SK-N-SH (cell line): ENCODE measurements around the gene STARD13. TPM values are rescaled to one million over a fixed set of nuclear protein-coding genes. Genes with fewer than 3 reads are reported as not detected.

Experiments
- CTCF ChIA-PET: fragments of 300-600, 350-600 bp; formaldehyde crosslinking; extraction: SDS; loops from one replicate; lab custom pipeline; 2021; lab: Yijun Ruan, JAX
- POLR2A ChIA-PET: fragments of 350-600 bp; sonication (Branson Sonifier 250); formaldehyde crosslinking; extraction: SDS; loops from one replicate; lab custom pipeline; 2020; ENCODE audit warnings: antibody characterized with exemption, inconsistent platforms; lab: Yijun Ruan, JAX
- DNase-seq: peaks from one replicate; pipeline ENCODE4 v3.0.0; 2012
- H2AFZ ChIP-seq: fragments of 200-600 bp; sonication (generic); 2 replicates; pipeline ENCODE4 v1.8.1; 2016; ENCODE audit warnings: antibody characterized with exemption, mild to moderate bottlenecking, low read depth
- H3F3A ChIP-seq: fragments of 200-600 bp; sonication (generic); replicated peaks from 2 replicates; pipeline ENCODE3; 2016; ENCODE audit warnings: antibody characterized with exemption, mild to moderate bottlenecking; ENCODE audit not compliant: insufficient read depth
- H3K27ac ChIP-seq, 2 experiments: fragments of 200-500 bp in 1 of 2; fragments of 200-600 bp in 1 of 2; sonication (Bioruptor generic) in 1 of 2; sonication (generic), shearing (Covaris generic) in 1 of 2; 2 replicates each; pipeline versions ENCODE4 v1.5.1 to v1.6.1; 2014 to 2016; ENCODE audit warnings: low read depth in 2 of 2, inconsistent platforms in 1 of 2, low read length in 1 of 2, mild to moderate bottlenecking in 1 of 2, mixed read lengths in 1 of 2
- H3K27me3 ChIP-seq: fragments of 200-600 bp; sonication (generic), shearing (Covaris generic); 2 replicates; pipeline ENCODE4 v1.6.1; 2016; ENCODE audit warnings: mixed run types; ENCODE audit not compliant: insufficient read depth
- H3K36me3 ChIP-seq, 2 experiments: fragments of 200-500 bp in 1 of 2; fragments of 200-600 bp in 1 of 2; sonication (Bioruptor generic) in 1 of 2; sonication (generic) in 1 of 2; replicated peaks in 1 of 2; 2 replicates each; pipeline versions ENCODE3 to v1.5.1; 2014 to 2016; ENCODE audit warnings: low read length in 1 of 2, mild to moderate bottlenecking in 1 of 2; ENCODE audit not compliant: insufficient read depth in 2 of 2, control insufficient read depth in 1 of 2
- H3K4me1 ChIP-seq, 2 experiments: fragments of 200-500 bp in 1 of 2; fragments of 200-600 bp in 1 of 2; sonication (Bioruptor generic) in 1 of 2; sonication (generic), shearing (Covaris generic) in 1 of 2; 2 replicates each; pipeline versions ENCODE4 v1.5.1 to v1.6.1; 2014 to 2016; ENCODE audit warnings: low read depth in 1 of 2, low read length in 1 of 2, mixed run types in 1 of 2; ENCODE audit not compliant: insufficient read depth in 2 of 2, control insufficient read depth in 1 of 2
- H3K4me2 ChIP-seq: fragments of 200-600 bp; sonication (generic), shearing (Covaris generic); 2 replicates; pipeline ENCODE4 v1.6.1; 2017; ENCODE audit warnings: mixed run types
- H3K4me3 ChIP-seq, 2 experiments: fragments of 200-500 bp in 1 of 2; fragments of 200-600 bp in 1 of 2; sonication (Bioruptor generic) in 1 of 2; sonication (generic), shearing (Covaris generic) in 1 of 2; 2 replicates each; pipeline versions ENCODE4 v1.5.1 to v1.8.1; 2014 to 2016; ENCODE audit warnings: low read depth in 2 of 2, inconsistent platforms in 1 of 2, low read length in 1 of 2, mild to moderate bottlenecking in 1 of 2, mixed read lengths in 1 of 2, moderate library complexity in 1 of 2
- H3K79me2 ChIP-seq: fragments of 200-600 bp; sonication (generic); 2 replicates; pipeline ENCODE4 v1.8.1; 2017; ENCODE audit warnings: mild to moderate bottlenecking; ENCODE audit not compliant: insufficient read depth
- H3K9ac ChIP-seq: fragments of 200-600 bp; sonication (generic); 2 replicates; pipeline ENCODE4 v1.6.1; 2017; ENCODE audit warnings: mixed run types
- H3K9me2 ChIP-seq: fragments of 200-600 bp; sonication (generic); 2 replicates; pipeline ENCODE4 v1.6.1; 2017; ENCODE audit warnings: mixed run types
- H3K9me3 ChIP-seq: fragments of 200-600 bp; sonication (generic); 2 replicates; pipeline ENCODE4 v1.6.1; 2017; ENCODE audit warnings: mixed run types, mild to moderate bottlenecking, moderate library complexity
- H4K20me1 ChIP-seq: fragments of 200-600 bp; sonication (generic); 2 replicates; pipeline ENCODE4 v1.6.1; 2017; ENCODE audit warnings: mild to moderate bottlenecking, mixed run types; ENCODE audit not compliant: insufficient read depth
- EP300 ChIP-seq, 2 experiments: IDR thresholded peaks; 2 replicates each; pipeline versions ENCODE4 v1.4.0 to v1.6.1; 2012; ENCODE audit warnings: borderline replicate concordance in 1 of 2, low read depth in 1 of 2, low read length in 1 of 2
- FOXM1 ChIP-seq: IDR thresholded peaks from 2 replicates; pipeline ENCODE4 v1.4.0; 2012; ENCODE audit warnings: low read depth, mild to moderate bottlenecking
- GABPA ChIP-seq: IDR thresholded peaks from 2 replicates; pipeline ENCODE4 v1.4.0; 2012; ENCODE audit warnings: low read depth, mild to moderate bottlenecking
- GATA2 ChIP-seq: sonication (generic); formaldehyde crosslinking; IDR thresholded peaks from 2 replicates; pipeline ENCODE4 v1.5.0; 2020; ENCODE audit warnings: mild to moderate bottlenecking, missing genetic modification reagents
- MEF2A ChIP-seq: IDR thresholded peaks from 2 replicates; pipeline ENCODE4 v1.4.0; 2012; ENCODE audit warnings: low read depth, borderline replicate concordance
- MXI1 ChIP-seq: IDR thresholded peaks from 2 replicates; pipeline ENCODE4 v1.6.1; 2012; ENCODE audit warnings: mild to moderate bottlenecking, low read depth, low read length, improper control_type of control experiment
- NRF1 ChIP-seq: IDR thresholded peaks from 2 replicates; pipeline ENCODE4 v1.6.1; 2012; ENCODE audit warnings: low read depth, mild to moderate bottlenecking, low read length
- PBX3 ChIP-seq: IDR thresholded peaks from 2 replicates; pipeline ENCODE4; 2012
- RAD21 ChIP-seq: IDR thresholded peaks from 2 replicates; pipeline ENCODE4 v1.6.1; 2012; ENCODE audit warnings: mild to moderate bottlenecking, low read length
- RCOR1 ChIP-seq: fragments of 150-350 bp; IDR thresholded peaks from 2 replicates; pipeline ENCODE4 v1.6.1; 2017; ENCODE audit warnings: antibody characterized with exemption, low read length
- RFX5 ChIP-seq: IDR thresholded peaks from 2 replicates; pipeline ENCODE4 v1.6.1; 2012; ENCODE audit warnings: mild to moderate bottlenecking, improper control_type of control experiment, low read length
- SIN3A ChIP-seq: IDR thresholded peaks from 2 replicates; pipeline ENCODE4 v1.6.1; 2012; ENCODE audit warnings: low read depth, mild to moderate bottlenecking, low read length, moderate library complexity, borderline replicate concordance
- SMC3 ChIP-seq: IDR thresholded peaks from 2 replicates; pipeline ENCODE4 v1.6.1; 2012; ENCODE audit warnings: low read depth, low read length, improper control_type of control experiment
- TAF1 ChIP-seq: IDR thresholded peaks from 2 replicates; pipeline ENCODE4 v1.6.1; 2012; ENCODE audit warnings: low read depth, mild to moderate bottlenecking, low read length, moderate library complexity, borderline replicate concordance
- TEAD4 ChIP-seq: IDR thresholded peaks from 2 replicates; pipeline ENCODE4 v1.4.0; 2012; ENCODE audit warnings: mild to moderate bottlenecking, borderline replicate concordance; ENCODE audit not compliant: insufficient read depth
- USF1 ChIP-seq: IDR thresholded peaks from 2 replicates; pipeline ENCODE4 v1.4.0; 2012; ENCODE audit warnings: low read depth, borderline replicate concordance
- whole genome bisulfite sequencing: methylation state at CpG from one replicate; pipeline ENCODE4 v1.1.6; 2017; ENCODE audit warnings: low lambda C conversion rate; 5-methylcytosine and 5-hydroxymethylcytosine counted together
- polyA plus RNA-seq, 3 experiments: library from polyadenylated mRNA; depleted of rRNA; stranded (reverse); fragments of >200 nt; gene quantifications; 2 replicates each; pipeline ENCODE4 v1.2.3, GENCODE V29; 2012
- TF ChIP-seq, protein P1 (sequence below): fragments of 150-350 bp; IDR thresholded peaks from 2 replicates; pipeline ENCODE4 v1.6.1; 2016; ENCODE audit warnings: mild to moderate bottlenecking, low read depth, low read length
- TF ChIP-seq, protein P2 (sequence below): IDR thresholded peaks from 2 replicates; pipeline ENCODE4 v1.4.0; 2012; ENCODE audit warnings: low read depth, borderline replicate concordance
- TF ChIP-seq, protein P3 (sequence below): IDR thresholded peaks from 2 replicates; pipeline ENCODE4 v1.6.1; 2012; ENCODE audit warnings: mild to moderate bottlenecking, low read depth, low read length, moderate library complexity
- TF ChIP-seq, protein P4 (sequence below): IDR thresholded peaks from 2 replicates; pipeline ENCODE4 v1.4.0; 2012; ENCODE audit warnings: low read depth

Gene STARD13
- polyA plus RNA-seq, 1 of the 3 experiments (the other 2 are of a cell fraction): 5.7 TPM

- DNase-seq: no peak
- H3K9ac ChIP-seq: no peak overlapping the region
- peaks cover 33% of the 10 kb centered on the region; the same call in 1 of the 2 replicates for H3K79me2 ChIP-seq
- H3K9me2 ChIP-seq: no peaks in the 10 kb centered on the region
- no peak overlapping the region for H3K4me2 ChIP-seq
- ChIA-PET POLR2A (no interaction called here), CTCF (no interaction called here)
- 79% methylated on average over 5 of the region's 5 CpGs for WGBS
- H3K36me3 ChIP-seq: no peaks in the 10 kb centered on the region
- peaks cover 9% of the 10 kb centered on the region for H3F3A ChIP-seq
- H3K9me3 ChIP-seq: no peaks in the 10 kb centered on the region
- H3K4me3 ChIP-seq: no peak overlapping the region
- H2AFZ ChIP-seq: no peak overlapping the region
- peaks cover 33 to 52% of the 10 kb centered on the region in 2 experiments; a peak in 3 of 4 replicates for H3K4me1 ChIP-seq
- no peak for TF ChIP-seq PBX3
- TF ChIP-seq RCOR1: no peak
- TF ChIP-seq USF1: no peak
- no peak for TF ChIP-seq GABPA
- TF ChIP-seq NRF1: no peak
- TF ChIP-seq EP300 (IDR thresholded peaks at IDR 0.05; ENCODE audit: borderline replicate concordance in 1 of 2, low read depth in 1 of 2, low read length in 1 of 2): no peak
- TF ChIP-seq, protein P1, sequence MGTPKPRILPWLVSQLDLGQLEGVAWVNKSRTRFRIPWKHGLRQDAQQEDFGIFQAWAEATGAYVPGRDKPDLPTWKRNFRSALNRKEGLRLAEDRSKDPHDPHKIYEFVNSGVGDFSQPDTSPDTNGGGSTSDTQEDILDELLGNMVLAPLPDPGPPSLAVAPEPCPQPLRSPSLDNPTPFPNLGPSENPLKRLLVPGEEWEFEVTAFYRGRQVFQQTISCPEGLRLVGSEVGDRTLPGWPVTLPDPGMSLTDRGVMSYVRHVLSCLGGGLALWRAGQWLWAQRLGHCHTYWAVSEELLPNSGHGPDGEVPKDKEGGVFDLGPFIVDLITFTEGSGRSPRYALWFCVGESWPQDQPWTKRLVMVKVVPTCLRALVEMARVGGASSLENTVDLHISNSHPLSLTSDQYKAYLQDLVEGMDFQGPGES: no peak
- TF ChIP-seq, protein P2, sequence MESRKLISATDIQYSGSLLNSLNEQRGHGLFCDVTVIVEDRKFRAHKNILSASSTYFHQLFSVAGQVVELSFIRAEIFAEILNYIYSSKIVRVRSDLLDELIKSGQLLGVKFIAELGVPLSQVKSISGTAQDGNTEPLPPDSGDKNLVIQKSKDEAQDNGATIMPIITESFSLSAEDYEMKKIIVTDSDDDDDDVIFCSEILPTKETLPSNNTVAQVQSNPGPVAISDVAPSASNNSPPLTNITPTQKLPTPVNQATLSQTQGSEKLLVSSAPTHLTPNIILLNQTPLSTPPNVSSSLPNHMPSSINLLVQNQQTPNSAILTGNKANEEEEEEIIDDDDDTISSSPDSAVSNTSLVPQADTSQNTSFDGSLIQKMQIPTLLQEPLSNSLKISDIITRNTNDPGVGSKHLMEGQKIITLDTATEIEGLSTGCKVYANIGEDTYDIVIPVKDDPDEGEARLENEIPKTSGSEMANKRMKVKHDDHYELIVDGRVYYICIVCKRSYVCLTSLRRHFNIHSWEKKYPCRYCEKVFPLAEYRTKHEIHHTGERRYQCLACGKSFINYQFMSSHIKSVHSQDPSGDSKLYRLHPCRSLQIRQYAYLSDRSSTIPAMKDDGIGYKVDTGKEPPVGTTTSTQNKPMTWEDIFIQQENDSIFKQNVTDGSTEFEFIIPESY: no peak
- no peak for TF ChIP-seq MXI1
- TF ChIP-seq TEAD4: no peak
- TF ChIP-seq, protein P3, sequence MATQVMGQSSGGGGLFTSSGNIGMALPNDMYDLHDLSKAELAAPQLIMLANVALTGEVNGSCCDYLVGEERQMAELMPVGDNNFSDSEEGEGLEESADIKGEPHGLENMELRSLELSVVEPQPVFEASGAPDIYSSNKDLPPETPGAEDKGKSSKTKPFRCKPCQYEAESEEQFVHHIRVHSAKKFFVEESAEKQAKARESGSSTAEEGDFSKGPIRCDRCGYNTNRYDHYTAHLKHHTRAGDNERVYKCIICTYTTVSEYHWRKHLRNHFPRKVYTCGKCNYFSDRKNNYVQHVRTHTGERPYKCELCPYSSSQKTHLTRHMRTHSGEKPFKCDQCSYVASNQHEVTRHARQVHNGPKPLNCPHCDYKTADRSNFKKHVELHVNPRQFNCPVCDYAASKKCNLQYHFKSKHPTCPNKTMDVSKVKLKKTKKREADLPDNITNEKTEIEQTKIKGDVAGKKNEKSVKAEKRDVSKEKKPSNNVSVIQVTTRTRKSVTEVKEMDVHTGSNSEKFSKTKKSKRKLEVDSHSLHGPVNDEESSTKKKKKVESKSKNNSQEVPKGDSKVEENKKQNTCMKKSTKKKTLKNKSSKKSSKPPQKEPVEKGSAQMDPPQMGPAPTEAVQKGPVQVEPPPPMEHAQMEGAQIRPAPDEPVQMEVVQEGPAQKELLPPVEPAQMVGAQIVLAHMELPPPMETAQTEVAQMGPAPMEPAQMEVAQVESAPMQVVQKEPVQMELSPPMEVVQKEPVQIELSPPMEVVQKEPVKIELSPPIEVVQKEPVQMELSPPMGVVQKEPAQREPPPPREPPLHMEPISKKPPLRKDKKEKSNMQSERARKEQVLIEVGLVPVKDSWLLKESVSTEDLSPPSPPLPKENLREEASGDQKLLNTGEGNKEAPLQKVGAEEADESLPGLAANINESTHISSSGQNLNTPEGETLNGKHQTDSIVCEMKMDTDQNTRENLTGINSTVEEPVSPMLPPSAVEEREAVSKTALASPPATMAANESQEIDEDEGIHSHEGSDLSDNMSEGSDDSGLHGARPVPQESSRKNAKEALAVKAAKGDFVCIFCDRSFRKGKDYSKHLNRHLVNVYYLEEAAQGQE: no peak
- TF ChIP-seq SIN3A: no peak
- TF ChIP-seq SMC3: no peak
- TF ChIP-seq GATA2 (CRISPR knock-in tag): no peak
- no peak for TF ChIP-seq RFX5
- no peak for TF ChIP-seq RAD21
- TF ChIP-seq TAF1: no peak
- TF ChIP-seq, protein P4, sequence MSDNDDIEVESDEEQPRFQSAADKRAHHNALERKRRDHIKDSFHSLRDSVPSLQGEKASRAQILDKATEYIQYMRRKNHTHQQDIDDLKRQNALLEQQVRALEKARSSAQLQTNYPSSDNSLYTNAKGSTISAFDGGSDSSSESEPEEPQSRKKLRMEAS: no peak
- no peak for TF ChIP-seq MEF2A
- no peak for TF ChIP-seq FOXM1
- H3K27ac ChIP-seq: no peak overlapping the region
- H3K27me3 ChIP-seq: no peaks in the 10 kb centered on the region
- no peaks in the 10 kb centered on the region for H4K20me1 ChIP-seq
Observed at GRCh38 chr13:33180122-33180804, 105.3 kb downstream of the STARD13 start.
